Measurements from ENCODE around the gene GIGYF2.

GIGYF2 gene

GRCh38 chr2:232859385-232859916, 162.3 kb downstream of the GIGYF2 start:
- peaks cover 25 to 72% of the 10 kb centered on the region in 2 experiments for H3K36me3 ChIP-seq (ENCODE audit: control insufficient read depth in 2 of 2, insufficient read depth in 1 of 2, low read length in 2 of 2)
- no peak overlapping the region for H3K4me3 ChIP-seq (ENCODE audit: low read depth, low read length)
- ChIA-PET CTCF (interaction anchor here (0.5 to 1.1 kb wide), 2 partner anchors 327 to 392 kb away, joined by 4 to 6 read pairs; partner anchors contain the start of gene ATG16L1), POLR2A (no interaction called here)
- TF ChIP-seq ZNF155 (tag by site-specific recombination; IDR thresholded peaks at IDR 0.05) (no peak), SALL2 (tag by site-specific recombination; IDR thresholded peaks at IDR 0.05; ENCODE audit: borderline replicate concordance) (no peak), KLF10 (tag by site-specific recombination; IDR thresholded peaks at IDR 0.05) (no peak), ZNF785 (tag by site-specific recombination; IDR thresholded peaks at IDR 0.05) (no peak), ZBTB20 (tag by site-specific recombination; IDR thresholded peaks at IDR 0.05) (no peak), ZNF398 (tag by site-specific recombination; IDR thresholded peaks at IDR 0.05) (no peak), ZBTB21 (tag by site-specific recombination; IDR thresholded peaks at IDR 0.05) (no peak), TRIM28 (IDR thresholded peaks at IDR 0.05; ENCODE audit: borderline replicate concordance, low read length) (no peak), ZNF48 (tag by site-specific recombination; IDR thresholded peaks at IDR 0.05) (no peak), ZNF624 (tag by site-specific recombination; IDR thresholded peaks at IDR 0.05) (no peak), ZEB2 (tag by site-specific recombination; IDR thresholded peaks at IDR 0.05) (no peak), SETDB1 (IDR thresholded peaks at IDR 0.05; ENCODE audit: insufficient read length, low read length) (no peak), ZNF350 (tag by site-specific recombination; IDR thresholded peaks at IDR 0.05) (no peak), ZNF548 (tag by site-specific recombination; IDR thresholded peaks at IDR 0.05) (no peak), ZNF521 (tag by site-specific recombination; IDR thresholded peaks at IDR 0.05) (no peak), ZNF416 (tag by site-specific recombination; IDR thresholded peaks at IDR 0.05) (no peak), ZNF664 (tag by site-specific recombination; IDR thresholded peaks at IDR 0.05) (no peak)
- TF ChIP-seq, protein P1, sequence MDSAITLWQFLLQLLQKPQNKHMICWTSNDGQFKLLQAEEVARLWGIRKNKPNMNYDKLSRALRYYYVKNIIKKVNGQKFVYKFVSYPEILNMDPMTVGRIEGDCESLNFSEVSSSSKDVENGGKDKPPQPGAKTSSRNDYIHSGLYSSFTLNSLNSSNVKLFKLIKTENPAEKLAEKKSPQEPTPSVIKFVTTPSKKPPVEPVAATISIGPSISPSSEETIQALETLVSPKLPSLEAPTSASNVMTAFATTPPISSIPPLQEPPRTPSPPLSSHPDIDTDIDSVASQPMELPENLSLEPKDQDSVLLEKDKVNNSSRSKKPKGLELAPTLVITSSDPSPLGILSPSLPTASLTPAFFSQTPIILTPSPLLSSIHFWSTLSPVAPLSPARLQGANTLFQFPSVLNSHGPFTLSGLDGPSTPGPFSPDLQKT (IDR thresholded peaks at IDR 0.05; ENCODE audit: borderline replicate concordance, low read depth, low read length) = no peak
- TF ChIP-seq, protein P2, sequence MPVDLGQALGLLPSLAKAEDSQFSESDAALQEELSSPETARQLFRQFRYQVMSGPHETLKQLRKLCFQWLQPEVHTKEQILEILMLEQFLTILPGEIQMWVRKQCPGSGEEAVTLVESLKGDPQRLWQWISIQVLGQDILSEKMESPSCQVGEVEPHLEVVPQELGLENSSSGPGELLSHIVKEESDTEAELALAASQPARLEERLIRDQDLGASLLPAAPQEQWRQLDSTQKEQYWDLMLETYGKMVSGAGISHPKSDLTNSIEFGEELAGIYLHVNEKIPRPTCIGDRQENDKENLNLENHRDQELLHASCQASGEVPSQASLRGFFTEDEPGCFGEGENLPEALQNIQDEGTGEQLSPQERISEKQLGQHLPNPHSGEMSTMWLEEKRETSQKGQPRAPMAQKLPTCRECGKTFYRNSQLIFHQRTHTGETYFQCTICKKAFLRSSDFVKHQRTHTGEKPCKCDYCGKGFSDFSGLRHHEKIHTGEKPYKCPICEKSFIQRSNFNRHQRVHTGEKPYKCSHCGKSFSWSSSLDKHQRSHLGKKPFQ (tag by site-specific recombination; IDR thresholded peaks at IDR 0.05) = no peak
- TF ChIP-seq, protein P3, sequence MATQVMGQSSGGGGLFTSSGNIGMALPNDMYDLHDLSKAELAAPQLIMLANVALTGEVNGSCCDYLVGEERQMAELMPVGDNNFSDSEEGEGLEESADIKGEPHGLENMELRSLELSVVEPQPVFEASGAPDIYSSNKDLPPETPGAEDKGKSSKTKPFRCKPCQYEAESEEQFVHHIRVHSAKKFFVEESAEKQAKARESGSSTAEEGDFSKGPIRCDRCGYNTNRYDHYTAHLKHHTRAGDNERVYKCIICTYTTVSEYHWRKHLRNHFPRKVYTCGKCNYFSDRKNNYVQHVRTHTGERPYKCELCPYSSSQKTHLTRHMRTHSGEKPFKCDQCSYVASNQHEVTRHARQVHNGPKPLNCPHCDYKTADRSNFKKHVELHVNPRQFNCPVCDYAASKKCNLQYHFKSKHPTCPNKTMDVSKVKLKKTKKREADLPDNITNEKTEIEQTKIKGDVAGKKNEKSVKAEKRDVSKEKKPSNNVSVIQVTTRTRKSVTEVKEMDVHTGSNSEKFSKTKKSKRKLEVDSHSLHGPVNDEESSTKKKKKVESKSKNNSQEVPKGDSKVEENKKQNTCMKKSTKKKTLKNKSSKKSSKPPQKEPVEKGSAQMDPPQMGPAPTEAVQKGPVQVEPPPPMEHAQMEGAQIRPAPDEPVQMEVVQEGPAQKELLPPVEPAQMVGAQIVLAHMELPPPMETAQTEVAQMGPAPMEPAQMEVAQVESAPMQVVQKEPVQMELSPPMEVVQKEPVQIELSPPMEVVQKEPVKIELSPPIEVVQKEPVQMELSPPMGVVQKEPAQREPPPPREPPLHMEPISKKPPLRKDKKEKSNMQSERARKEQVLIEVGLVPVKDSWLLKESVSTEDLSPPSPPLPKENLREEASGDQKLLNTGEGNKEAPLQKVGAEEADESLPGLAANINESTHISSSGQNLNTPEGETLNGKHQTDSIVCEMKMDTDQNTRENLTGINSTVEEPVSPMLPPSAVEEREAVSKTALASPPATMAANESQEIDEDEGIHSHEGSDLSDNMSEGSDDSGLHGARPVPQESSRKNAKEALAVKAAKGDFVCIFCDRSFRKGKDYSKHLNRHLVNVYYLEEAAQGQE (tag by site-specific recombination; IDR thresholded peaks at IDR 0.05) = no peak
- no peaks in the 10 kb centered on the region; the same call in 1 of the 2 replicates for H3K4me1 ChIP-seq (ENCODE audit: control insufficient read depth, insufficient read depth, low read length)
- H3K27ac ChIP-seq (ENCODE audit: extremely low read depth, low read depth, low read length) = no peak overlapping the region
- no peaks in the 10 kb centered on the region for H3K9me3 ChIP-seq (ENCODE audit: control insufficient read depth, insufficient read depth, low read depth, low read length)

All from HEK293 (cell line).